Superior temporal gyrus (tissue), 1 donor: ENCODE results near the gene MRPL41.
"Not testable (repeated sequence)": the region's sequence is repeated elsewhere in the genome, so short reads cannot be mapped to it uniquely, and the experiment has no call there.

ENCODE experiments used
- DNase-seq: peaks from one replicate; pipeline ENCODE4 v3.0.0-alpha.2; 2016; ENCODE audit errors: extremely low spot score

The MRPL41 gene

GRCh38 chr9:137552022-137552768 lies 516 bp downstream of the MRPL41 start:
- no peak for DNase-seq

DNA sequence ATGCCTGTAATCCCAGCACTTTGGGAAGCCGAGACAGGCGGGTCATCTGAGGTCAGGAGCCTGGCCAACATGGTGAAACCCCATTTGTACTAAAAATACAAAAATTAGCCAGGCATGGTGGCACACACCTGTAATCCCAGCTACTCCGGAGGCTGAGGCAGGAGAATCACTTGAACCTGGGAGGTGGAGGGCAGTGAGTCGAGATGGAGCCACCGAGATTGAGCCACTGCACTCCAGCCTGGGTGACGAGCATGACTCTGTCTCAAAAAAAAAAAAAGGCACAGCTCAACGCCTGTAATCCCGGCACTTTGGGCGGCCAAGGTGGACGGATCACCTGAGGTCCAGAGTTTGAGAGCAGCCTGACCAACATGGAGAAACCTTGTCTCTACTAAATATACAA lies 2.0 kb downstream of the MRPL41 start:
- DNase-seq, result not testable (repeated sequence)

DNA sequence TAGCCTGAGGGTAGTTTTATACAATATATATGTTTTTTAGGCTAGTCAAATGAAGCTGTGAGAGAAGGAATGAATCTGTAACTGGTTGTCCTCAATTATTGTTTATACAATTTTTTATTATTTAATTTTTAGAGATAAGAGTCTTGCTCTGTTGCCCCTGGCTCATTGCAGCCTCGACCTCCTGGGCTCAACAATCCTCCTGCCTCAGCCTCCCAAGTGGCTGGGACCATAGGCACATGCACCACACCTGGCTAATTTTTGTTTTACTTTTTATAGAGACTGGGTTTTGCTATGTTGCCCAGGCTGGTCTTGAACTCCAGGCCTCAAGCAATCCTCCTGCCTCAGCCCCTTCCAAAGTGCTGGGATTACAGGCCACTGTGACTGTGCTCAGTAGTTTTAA lies 2.7 kb downstream of the MRPL41 start:
- DNase-seq, result no peak

GRCh38 chr9:137555179-137555578 lies 3.5 kb downstream of the MRPL41 start:
- DNase-seq, result no peak

DNA sequence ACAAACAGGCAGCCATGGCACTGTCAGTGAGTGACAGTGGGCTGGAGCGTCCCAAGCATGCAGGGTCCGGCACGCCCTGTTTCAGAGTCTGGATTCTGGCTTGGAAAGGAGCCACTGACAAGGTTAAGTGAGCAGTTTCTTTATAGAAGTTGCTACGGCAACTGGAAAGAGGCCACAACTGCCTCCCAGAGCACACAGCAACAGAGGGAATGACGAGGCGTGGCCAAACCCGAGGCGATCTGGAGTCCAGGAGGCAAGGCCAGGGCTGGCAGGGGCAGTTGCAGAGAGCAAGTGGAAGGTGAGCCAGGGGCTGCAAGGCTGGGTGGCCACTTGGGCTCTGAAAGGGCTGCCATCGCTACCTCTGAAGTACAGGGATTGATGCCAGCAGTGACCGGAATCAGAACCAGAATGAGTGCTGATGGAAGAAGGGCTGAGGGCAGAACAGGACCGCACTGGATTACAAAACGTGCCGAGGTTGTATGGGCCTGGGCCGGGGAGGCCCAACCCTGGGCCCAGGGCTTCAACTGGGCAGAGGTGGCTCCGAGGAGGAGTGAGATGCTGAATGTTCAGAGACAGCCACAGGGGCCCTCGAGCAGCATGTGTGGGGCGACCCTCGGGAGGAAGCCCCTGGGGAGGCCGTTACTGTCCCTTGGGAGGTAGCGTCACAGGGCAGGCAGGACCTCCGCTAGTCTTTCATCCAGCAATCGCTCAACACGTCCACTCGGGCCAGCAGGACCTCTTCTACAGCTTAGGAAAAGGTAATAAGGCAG lies 4.6 kb downstream of the MRPL41 start:
- no peak for DNase-seq

DNA sequence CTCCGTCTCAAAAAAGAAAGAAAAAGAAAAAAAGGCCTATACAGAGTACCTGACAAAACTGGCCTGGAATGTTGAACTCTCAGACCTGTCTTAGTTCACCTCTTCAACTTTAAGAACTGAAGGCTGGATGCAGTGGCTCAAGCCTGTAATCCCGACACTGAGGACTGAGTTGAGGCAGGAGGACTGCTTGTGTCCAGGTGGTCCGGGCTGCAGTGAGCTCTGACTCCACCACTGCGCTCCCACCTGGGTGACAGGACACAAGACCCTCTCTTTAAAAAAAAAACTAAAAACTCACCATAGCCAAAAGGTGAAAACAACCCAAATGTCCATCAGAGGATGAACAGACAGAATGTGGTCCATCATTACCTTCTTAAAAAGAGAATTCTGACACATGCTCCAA lies 6.4 kb downstream of the MRPL41 start:
- no peak for DNase-seq

DNA sequence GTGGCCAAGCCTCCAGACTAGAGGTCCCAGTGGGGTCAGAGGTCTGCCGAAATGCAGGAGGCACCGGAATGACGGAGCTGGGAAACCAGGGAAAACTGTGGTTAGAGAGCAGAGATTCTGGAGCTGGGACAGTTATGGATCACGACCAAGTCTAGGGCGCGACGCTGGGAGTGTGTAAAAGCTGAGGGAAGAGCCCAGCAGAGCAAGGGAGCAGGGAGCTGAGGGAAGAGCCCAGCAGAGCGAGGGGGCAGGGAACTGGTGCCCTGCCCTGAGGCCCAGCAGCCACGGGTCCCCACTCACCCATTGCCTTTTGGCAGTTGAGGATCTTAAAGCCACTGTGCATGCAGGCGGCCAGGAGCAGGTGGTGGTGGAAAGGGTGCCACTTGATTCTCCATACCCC lies 12.5 kb downstream of the MRPL41 start:
- no peak for DNase-seq

DNA sequence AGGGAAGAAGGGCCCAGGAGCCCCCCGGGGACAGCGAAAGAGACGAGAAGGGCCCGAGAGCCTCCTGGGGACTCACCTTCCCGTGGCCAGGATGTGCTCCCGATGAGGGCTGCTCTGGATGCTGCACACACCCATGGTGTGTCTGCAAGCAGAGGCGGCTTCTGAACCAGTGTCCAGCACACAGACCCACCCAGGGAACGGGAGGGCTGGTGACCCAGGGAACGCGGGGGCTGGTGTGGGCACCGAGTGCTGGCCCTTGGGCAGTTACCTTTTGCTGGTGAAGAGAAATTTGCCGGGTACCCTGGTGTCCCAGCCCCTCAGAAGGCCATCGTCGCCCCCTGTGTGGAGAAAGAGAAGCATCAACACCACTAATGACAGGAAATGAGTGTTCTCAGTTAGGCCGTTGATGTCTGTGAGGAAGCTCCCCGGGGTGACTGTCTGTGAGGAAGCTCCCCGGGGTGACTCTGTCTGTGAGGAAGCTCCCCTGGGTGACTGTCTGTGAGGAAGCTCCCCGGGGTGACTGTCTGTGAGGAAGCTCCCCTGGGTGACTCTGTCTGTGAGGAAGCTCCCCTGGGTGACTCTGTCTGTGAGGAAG lies 13.2 kb downstream of the MRPL41 start:
- no peak for DNase-seq

DNA sequence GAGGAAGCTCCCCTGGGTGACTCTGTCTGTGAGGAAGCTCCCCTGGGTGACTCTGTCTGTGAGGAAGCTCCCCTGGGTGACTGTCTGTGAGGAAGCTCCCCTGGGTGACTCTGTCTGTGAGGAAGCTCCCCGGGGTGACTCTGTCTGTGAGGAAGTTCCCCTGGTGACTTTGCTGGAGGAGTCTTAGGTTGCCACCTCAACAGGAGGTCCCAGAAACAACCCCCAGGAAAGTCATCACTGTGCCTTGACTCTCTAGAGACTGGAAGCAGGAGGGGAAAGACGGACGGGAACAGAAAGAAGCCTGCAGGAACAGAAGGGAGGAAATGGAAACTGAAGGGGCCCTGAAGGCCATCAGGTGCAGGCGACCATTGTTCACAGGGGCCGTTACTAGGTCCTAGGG lies 16.8 kb downstream of the MRPL41 start:
- not testable (repeated sequence) for DNase-seq

- no peak for DNase-seq
These were observed 18.0 kb downstream of the MRPL41 start for GRCh38 chr9:137569609-137570203.

GRCh38 chr9:137570566-137570965 lies 18.9 kb downstream of the MRPL41 start:
- no peak for DNase-seq

- DNase-seq, result no peak
These were observed 22.5 kb downstream of the MRPL41 start for GRCh38 chr9:137574192-137574591.

DNA sequence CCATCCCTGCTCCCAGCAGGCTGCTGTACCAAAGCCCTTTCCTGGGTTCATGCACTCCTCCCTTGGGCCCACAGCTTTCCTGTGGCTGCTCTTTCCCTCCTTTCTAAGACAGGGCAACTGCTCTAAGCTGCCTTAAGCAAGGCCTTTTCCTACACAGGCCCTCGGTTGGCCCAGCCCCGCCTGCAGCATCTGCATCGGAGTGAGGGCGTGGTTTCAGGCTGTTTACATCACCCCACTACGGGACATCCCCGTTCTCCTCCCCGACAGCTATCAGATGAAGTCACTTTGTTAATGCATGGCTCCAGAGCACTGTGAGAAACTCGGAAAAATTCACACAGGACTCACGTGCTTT lies 23.7 kb downstream of the MRPL41 start:
- peak; percentile 57 for DNase-seq

- no peak for DNase-seq
These were observed 24.2 kb downstream of the MRPL41 start for GRCh38 chr9:137575716-137576411.

DNA sequence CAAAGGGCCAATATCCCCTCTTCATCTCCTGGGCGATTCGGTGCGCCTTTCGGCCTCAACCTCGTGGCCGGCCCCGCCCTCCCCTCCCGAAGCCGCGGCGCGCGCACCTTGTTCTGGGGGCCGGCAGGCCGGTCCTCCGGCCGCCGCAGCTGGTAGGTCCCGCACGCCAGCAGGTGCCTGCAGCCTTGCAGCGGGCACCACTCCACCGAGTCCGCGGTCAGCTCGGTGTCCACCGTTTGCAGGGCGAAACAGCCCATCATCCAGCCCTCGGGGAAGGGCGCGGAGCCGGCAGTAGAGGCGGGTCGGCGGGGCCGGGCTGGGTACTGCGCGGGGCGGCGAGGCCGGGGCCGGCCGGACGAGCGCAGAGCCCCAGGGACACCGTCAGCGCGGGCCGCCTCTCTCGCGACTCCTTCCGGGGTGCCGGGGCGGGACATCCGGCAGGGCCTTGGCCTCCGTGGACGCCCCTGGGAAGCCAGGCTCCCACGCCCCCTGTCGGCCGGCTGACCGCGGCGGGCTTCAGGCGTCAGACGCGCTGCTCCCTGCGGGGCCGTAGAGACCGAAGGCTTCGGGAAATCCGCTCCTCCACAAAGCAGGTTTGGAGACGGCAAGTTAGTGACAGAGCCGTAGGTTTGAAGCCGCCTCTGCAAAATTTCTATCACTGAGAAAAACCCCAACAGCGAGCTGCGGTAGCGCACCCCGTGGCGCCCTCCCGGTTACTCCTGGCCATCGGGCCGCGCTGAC lies 27.0 kb downstream of the MRPL41 start, which contains the start of gene DPH7:
Gene DPH7 (minus strand): TSS at position 408 of the 741 bp plus-strand sequence. CDS start 148 bp downstream, at position 260.
- peak; percentile 97 for DNase-seq

DNA sequence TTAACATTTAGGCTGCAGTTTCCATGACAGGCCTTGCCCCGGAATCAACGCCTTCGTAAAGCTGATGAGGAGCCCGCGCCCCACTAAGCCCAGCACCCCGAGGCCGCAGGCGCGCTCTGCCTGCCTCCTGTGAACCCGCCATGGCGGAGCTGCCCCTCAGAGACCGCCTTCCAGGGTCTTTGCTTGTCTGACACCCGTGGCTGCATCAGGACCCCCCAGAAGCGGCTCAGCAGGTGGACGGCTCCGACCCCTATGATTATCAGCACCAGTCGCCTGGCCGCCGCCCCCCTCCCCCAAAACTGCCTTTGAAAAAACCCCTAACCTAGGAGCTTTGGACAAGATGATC lies 27.6 kb downstream of the MRPL41 start:
- no peak for DNase-seq

GRCh38 chr9:137580209-137580953 lies 28.7 kb downstream of the MRPL41 start:
- DNase-seq, result no peak

- no peak for DNase-seq
These were observed 29.3 kb downstream of the MRPL41 start for GRCh38 chr9:137580954-137581322.

DNA sequence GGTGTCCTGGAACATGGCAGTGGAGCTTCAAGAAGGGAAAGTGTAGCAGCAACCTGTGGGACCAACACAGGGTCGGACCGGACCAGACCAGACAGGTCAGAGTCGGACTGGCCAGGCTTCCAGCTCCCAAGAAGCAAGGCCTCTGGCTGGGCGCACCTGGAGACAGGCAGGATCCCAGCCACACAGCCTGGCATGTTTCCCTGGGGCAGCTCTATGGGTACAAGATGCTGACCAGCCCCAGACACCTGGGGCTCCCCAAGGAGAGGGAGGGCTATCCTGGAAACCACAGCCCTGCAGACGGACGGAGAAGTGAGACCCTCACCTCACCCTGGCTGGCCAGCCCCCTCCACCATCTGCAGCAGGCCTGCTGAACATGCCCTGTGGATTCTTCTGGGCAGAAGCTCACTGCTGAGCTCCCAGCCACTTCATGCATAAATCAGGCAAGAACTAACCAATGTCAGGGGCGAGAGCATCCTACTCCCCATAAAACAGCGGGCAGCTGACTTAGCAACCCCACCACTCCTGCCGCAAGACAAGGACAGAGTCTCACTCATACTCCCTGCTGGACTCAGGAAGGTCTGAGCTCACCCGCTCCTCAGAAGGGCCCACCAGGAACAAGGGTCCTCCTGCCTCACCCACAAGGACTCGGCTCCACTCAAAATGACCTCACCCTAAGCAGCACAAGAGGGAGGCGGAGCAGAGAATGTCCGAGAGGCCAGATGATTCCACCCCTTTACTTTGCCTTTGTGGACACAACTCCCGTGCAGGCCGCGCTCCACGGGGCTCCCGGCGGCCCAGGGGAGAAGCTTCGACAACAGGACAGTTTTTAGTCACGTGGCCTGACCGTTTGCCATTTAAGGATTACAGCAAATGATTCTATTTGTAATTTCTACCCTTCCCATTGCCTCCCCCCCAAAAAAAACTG lies 29.9 kb downstream of the MRPL41 start:
- no peak for DNase-seq
